SK-N-SH treated with all-trans-retinoic acid at 6 μM for 48 hours (cell line): ENCODE results near the gene SCFD2.

ENCODE experiments used
- ARNTL ChIP-seq: fragments of 450-650 bp; formaldehyde crosslinking; IDR thresholded peaks from 2 replicates; pipeline ENCODE4 v1.5.0; 2020; ENCODE audit warnings: low read depth, mild to moderate bottlenecking, moderate library complexity, borderline replicate concordance
- BACH2 ChIP-seq: fragments of 250-450 bp; sonication (Bioruptor Pico); IDR thresholded peaks from 2 replicates; pipeline ENCODE4 v1.9.0; 2021; ENCODE audit warnings: mild to moderate bottlenecking, borderline replicate concordance
- CREB5 ChIP-seq: fragments of 250-450 bp; sonication (Bioruptor Pico); IDR thresholded peaks from 2 replicates; pipeline ENCODE4 v1.5.1; 2020; ENCODE audit warnings: low read depth, mild to moderate bottlenecking, moderate library complexity
- ESRRG ChIP-seq: fragments of 250-450 bp; sonication (Bioruptor Pico); IDR thresholded peaks from 2 replicates; pipeline ENCODE4 v1.6.1; 2021; ENCODE audit warnings: mild to moderate bottlenecking
- RARB ChIP-seq: fragments of 250-450 bp; sonication (Bioruptor Pico); IDR thresholded peaks from 2 replicates; pipeline ENCODE4 v1.8.0; 2021; ENCODE audit warnings: mild to moderate bottlenecking, moderate library complexity
- TOX ChIP-seq: fragments of 250-450 bp; sonication (Bioruptor Pico); IDR thresholded peaks from 2 replicates; pipeline ENCODE4 v1.8.0; 2021; ENCODE audit warnings: mild to moderate bottlenecking, moderate library complexity, borderline replicate concordance
- ZFP3 ChIP-seq: fragments of 250-450 bp; sonication (Bioruptor Pico); IDR thresholded peaks from 2 replicates; pipeline ENCODE4 v1.5.0; 2020; ENCODE audit warnings: mild to moderate bottlenecking, moderate library complexity
- ZNF8 ChIP-seq: fragments of 450-650 bp; formaldehyde crosslinking; IDR thresholded peaks from 2 replicates; pipeline ENCODE4 v1.5.0; 2020; ENCODE audit warnings: mild to moderate bottlenecking, moderate library complexity

- TF ChIP-seq BACH2 (CRISPR knock-in tag): no peak
- TF ChIP-seq ZFP3 (CRISPR knock-in tag): no peak
- no peak for TF ChIP-seq ESRRG (CRISPR knock-in tag)
- TF ChIP-seq TOX (CRISPR knock-in tag): no peak
- no peak for TF ChIP-seq ARNTL (CRISPR knock-in tag)
- no peak for TF ChIP-seq ZNF8 (CRISPR knock-in tag)
- TF ChIP-seq CREB5 (CRISPR knock-in tag): no peak
- TF ChIP-seq RARB (CRISPR knock-in tag): no peak
Measured at GRCh38 chr4:53366301-53366716, 448 bp upstream of the SCFD2 start.
